CD4-positive, alpha-beta T cell treated with Interleukin-17A for 4 hours (primary cell): Measurements from ENCODE around the gene CNN2.

Experiments used
- DNase-seq: peaks from one replicate; pipeline ENCODE4 v3.0.0-alpha.2; 2020; ENCODE audit warnings: mixed read lengths

CNN2 gene

GRCh38 chr19:1084024-1084868, 57.8 kb downstream of the CNN2 start:
- DNase-seq, result no peak

- no peak for DNase-seq
Observed at GRCh38 chr19:1085053-1085658, 58.7 kb downstream of the CNN2 start.

GRCh38 chr19:1085676-1086442, 59.5 kb downstream of the CNN2 start:
- DNase-seq, result no peak

- peak; percentile 25 for DNase-seq
Observed at GRCh38 chr19:1086613-1087012, 60.2 kb downstream of the CNN2 start.

- DNase-seq, result peak; percentile 67
Observed at GRCh38 chr19:1087813-1088415, 61.5 kb downstream of the CNN2 start.

GRCh38 chr19:1088416-1089010, 62.1 kb downstream of the CNN2 start:
- peak; percentile 62 for DNase-seq
